Measurements from ENCODE around the gene LTBP3. TPM values are rescaled to one million over a fixed set of nuclear protein-coding genes. Genes with fewer than 3 reads are reported as not detected.

The LTBP3 gene
- polyA plus RNA-seq, 1 of the 3 experiments (the other 2 are of a cell fraction): 167 TPM

- POLR2A ChIA-PET: no interaction called here
- CTCF ChIA-PET: interaction anchor here (5.5 to 6.4 kb wide), 2 partner anchors 8 to 23 kb away, joined by 61 to 69 read pairs; partner anchors contain the start of genes FAM89B and ZNRD2
Measured at GRCh38 chr11:65563601-65564000, 5.4 kb upstream of the LTBP3 start.

GRCh38 chr11:65562788-65563187 lies 4.6 kb upstream of the LTBP3 start:
- POLR2A ChIA-PET: no interaction called here
- no peak for DNase-seq
- CTCF ChIA-PET: interaction anchor here (1.1 to 6.4 kb wide), 3 partner anchors 9 to 52 kb away, joined by 3 to 69 read pairs (median 61); partner anchors contain the start of genes FAM89B and ZNRD2
- H3K9me3 ChIP-seq: no peaks in the 10 kb centered on the region
- no peak overlapping the region for H3K27ac ChIP-seq (ENCODE audit: low read depth in 2 of 2, low read length in 1 of 2)
- no peaks in the 10 kb centered on the region for H3K36me3 ChIP-seq (replicated peaks in 1 of 2; ENCODE audit: control insufficient read depth in 1 of 2, insufficient read depth in 2 of 2, low read length in 1 of 2)
- H3K4me3 ChIP-seq (ENCODE audit: low read depth in 2 of 2, low read length in 1 of 2): no peak overlapping the region
- TF ChIP-seq FOXJ3 (CRISPR knock-in tag; IDR thresholded peaks at IDR 0.05): no peak
- TF ChIP-seq TAF1 (IDR thresholded peaks at IDR 0.05; ENCODE audit: borderline replicate concordance, low read depth, low read length): no peak
- no peak for TF ChIP-seq POLR2AphosphoS5 (IDR thresholded peaks at IDR 0.05; ENCODE audit: low read depth, low read length)
- TF ChIP-seq RCOR1 (IDR thresholded peaks at IDR 0.05; ENCODE audit: low read length): no peak
- no peak for TF ChIP-seq NFIC (IDR thresholded peaks at IDR 0.05; ENCODE audit: borderline replicate concordance)
- no peak for TF ChIP-seq CHD2 (IDR thresholded peaks at IDR 0.05; ENCODE audit: low read length, partially characterized antibody)
- no peak for TF ChIP-seq REST (IDR thresholded peaks at IDR 0.05; ENCODE audit: low read depth, low read length)
- TF ChIP-seq PBX3 (IDR thresholded peaks at IDR 0.05): no peak
- TF ChIP-seq MEF2A (IDR thresholded peaks at IDR 0.05; ENCODE audit: borderline replicate concordance, low read depth): no peak
- TF ChIP-seq RFX5 (IDR thresholded peaks at IDR 0.05; ENCODE audit: low read length): no peak
- TF ChIP-seq RXRA (IDR thresholded peaks at IDR 0.05; ENCODE audit: borderline replicate concordance, low read depth): no peak
- TF ChIP-seq USF1 (IDR thresholded peaks at IDR 0.05; ENCODE audit: borderline replicate concordance, low read depth): no peak
- no peak for TF ChIP-seq TCF12 (IDR thresholded peaks at IDR 0.05)
- no peak for TF ChIP-seq IRF3 (IDR thresholded peaks at IDR 0.05; ENCODE audit: low read depth, low read length)
- no peak for TF ChIP-seq ZBTB33 (IDR thresholded peaks at IDR 0.05; ENCODE audit: borderline replicate concordance, low read depth)
- TF ChIP-seq TEAD4 (IDR thresholded peaks at IDR 0.05; ENCODE audit: borderline replicate concordance, insufficient read depth): no peak
- TF ChIP-seq RAD21 (IDR thresholded peaks at IDR 0.05; ENCODE audit: low read length): no peak
- TF ChIP-seq JUND (IDR thresholded peaks at IDR 0.05): no peak
- no peak overlapping the region for H2AFZ ChIP-seq (ENCODE audit: low read depth)
- H4K20me1 ChIP-seq (ENCODE audit: insufficient read depth): no peaks in the 10 kb centered on the region
- H3K4me1 ChIP-seq (ENCODE audit: control insufficient read depth in 1 of 2, insufficient read depth in 2 of 2, low read depth in 1 of 2, low read length in 1 of 2): peaks cover 37 to 47% of the 10 kb centered on the region in 2 experiments
- H3K9ac ChIP-seq: no peak overlapping the region
- H3K9me2 ChIP-seq: no peaks in the 10 kb centered on the region
- no peak overlapping the region for H3K4me2 ChIP-seq
- no peaks in the 10 kb centered on the region for H3K27me3 ChIP-seq (ENCODE audit: insufficient read depth)
- H3F3A ChIP-seq (replicated peaks; ENCODE audit: insufficient read depth): peaks cover 53% of the 10 kb centered on the region
- WGBS (ENCODE audit: low lambda C conversion rate): 90% methylated on average over 7 of the region's 9 CpGs
- H3K79me2 ChIP-seq (ENCODE audit: insufficient read depth): peaks cover 23% of the 10 kb centered on the region

More at GRCh38 chr11:65563601-65564000, 5.4 kb upstream of the LTBP3 start:
- TF ChIP-seq RFX5 (IDR thresholded peaks at IDR 0.05; ENCODE audit: low read length) (no peak), NFIC (IDR thresholded peaks at IDR 0.05; ENCODE audit: borderline replicate concordance) (no peak), ELF1 (IDR thresholded peaks at IDR 0.05) (no peak), TAF1 (IDR thresholded peaks at IDR 0.05; ENCODE audit: borderline replicate concordance, low read depth, low read length) (no peak), CHD2 (IDR thresholded peaks at IDR 0.05; ENCODE audit: low read length, partially characterized antibody) (no peak), TCF12 (IDR thresholded peaks at IDR 0.05) (no peak)
- H2AFZ ChIP-seq (ENCODE audit: low read depth): no peak overlapping the region
- peaks cover 54% of the 10 kb centered on the region for H3F3A ChIP-seq (replicated peaks; ENCODE audit: insufficient read depth)
- DNase-seq: no peak
- 96% methylated on average over 4 of the region's 4 CpGs for WGBS (ENCODE audit: low lambda C conversion rate)
- H3K4me3 ChIP-seq (ENCODE audit: low read depth in 2 of 2, low read length in 1 of 2): no peak overlapping the region
- no peaks in the 10 kb centered on the region for H3K36me3 ChIP-seq (replicated peaks in 1 of 2; ENCODE audit: control insufficient read depth in 1 of 2, insufficient read depth in 2 of 2, low read length in 1 of 2)
- H3K9me3 ChIP-seq: no peaks in the 10 kb centered on the region
- H3K9ac ChIP-seq: no peak overlapping the region
- no peaks in the 10 kb centered on the region for H3K27me3 ChIP-seq (ENCODE audit: insufficient read depth)
- H3K4me1 ChIP-seq (ENCODE audit: control insufficient read depth in 1 of 2, insufficient read depth in 2 of 2, low read depth in 1 of 2, low read length in 1 of 2): peaks cover 39 to 49% of the 10 kb centered on the region in 2 experiments
- no peaks in the 10 kb centered on the region for H4K20me1 ChIP-seq (ENCODE audit: insufficient read depth)
- H3K27ac ChIP-seq (ENCODE audit: low read depth in 2 of 2, low read length in 1 of 2): no peak overlapping the region
- H3K9me2 ChIP-seq: no peaks in the 10 kb centered on the region
- no peak overlapping the region for H3K4me2 ChIP-seq
- H3K79me2 ChIP-seq (ENCODE audit: insufficient read depth): peaks cover 26% of the 10 kb centered on the region
